Measurements from ENCODE around the gene HRG.
"Not testable (repeated sequence)": the region's sequence is repeated elsewhere in the genome, so short reads cannot be mapped to it uniquely, and the experiment has no call there.

Gene HRG

GRCh38 chr3:186680869-186681268, 15.1 kb downstream of the HRG start:
- no peak for DNase-seq (ENCODE audit: low read depth)

GRCh38 chr3:186682812-186683211, 17.0 kb downstream of the HRG start:
- DNase-seq (ENCODE audit: low read depth), result no peak

- DNase-seq (ENCODE audit: low read depth), result no peak
Observed at GRCh38 chr3:186683979-186684378, 18.2 kb downstream of the HRG start.

GRCh38 chr3:186686475-186686874, 20.7 kb downstream of the HRG start:
- DNase-seq (ENCODE audit: low read depth), result not testable (repeated sequence)

GRCh38 chr3:186687120-186687651, 21.4 kb downstream of the HRG start:
- DNase-seq (ENCODE audit: low read depth), result no peak

- DNase-seq (ENCODE audit: low read depth), result not testable (repeated sequence)
Observed at GRCh38 chr3:186690304-186690703, 24.5 kb downstream of the HRG start.

GRCh38 chr3:186691676-186692075, 25.9 kb downstream of the HRG start:
- DNase-seq (ENCODE audit: low read depth), result no peak

- DNase-seq (ENCODE audit: low read depth), result no peak
Observed at GRCh38 chr3:186693843-186694242, 28.0 kb downstream of the HRG start.

- no peak for DNase-seq (ENCODE audit: low read depth)
Observed at GRCh38 chr3:186694288-186695032, 28.6 kb downstream of the HRG start.

- no peak for DNase-seq (ENCODE audit: low read depth)
Observed at GRCh38 chr3:186696522-186696921, 30.7 kb downstream of the HRG start.

GRCh38 chr3:186697510-186697909, 31.7 kb downstream of the HRG start:
- no peak for DNase-seq (ENCODE audit: low read depth)

- no peak for DNase-seq (ENCODE audit: low read depth)
Observed at GRCh38 chr3:186700267-186700666, 34.5 kb downstream of the HRG start.

- DNase-seq (ENCODE audit: low read depth), result not testable (repeated sequence)
Observed at GRCh38 chr3:186702451-186702850, 36.6 kb downstream of the HRG start.

GRCh38 chr3:186705882-186706780, 40.3 kb downstream of the HRG start:
- DNase-seq (ENCODE audit: low read depth), result no peak

GRCh38 chr3:186708983-186709679, 43.3 kb downstream of the HRG start:
- DNase-seq (ENCODE audit: low read depth), result no peak

GRCh38 chr3:186710694-186711093, 44.9 kb downstream of the HRG start:
- DNase-seq (ENCODE audit: low read depth), result not testable (repeated sequence)

- DNase-seq (ENCODE audit: low read depth), result no peak
Observed at GRCh38 chr3:186713499-186713898, 47.7 kb downstream of the HRG start.

GRCh38 chr3:186717039-186717457, 51.2 kb downstream of the HRG start, which contains the start of gene KNG1:
TSS of gene KNG1 (plus strand) at chr3:186717359. CDS start at chr3:186717543, 184 bp downstream.
- no peak for DNase-seq (ENCODE audit: low read depth)

- DNase-seq (ENCODE audit: low read depth), result no peak
Observed at GRCh38 chr3:186719945-186720739, 54.3 kb downstream of the HRG start.

GRCh38 chr3:186722457-186722856, 56.6 kb downstream of the HRG start:
- DNase-seq (ENCODE audit: low read depth), result no peak

GRCh38 chr3:186724911-186725310, 59.1 kb downstream of the HRG start:
- DNase-seq (ENCODE audit: low read depth), result no peak
